OCI-LY1 (cell line): Measurements from ENCODE around the gene CFAP74.

Experiments used
- H2AFZ ChIP-seq: fragments of 200-600 bp; sonication (generic), shearing (Covaris generic); 2 replicates; pipeline ENCODE4 v1.6.0; 2014; ENCODE audit warnings: antibody characterized with exemption, mild to moderate bottlenecking, low read length
- H3F3A ChIP-seq: fragments of 200-600 bp; sonication (generic), shearing (Covaris generic); 2 replicates; pipeline ENCODE4 v1.6.0; 2014; ENCODE audit warnings: mild to moderate bottlenecking, antibody characterized with exemption, low read length, moderate library complexity; ENCODE audit not compliant: insufficient read depth
- H3K27ac ChIP-seq: fragments of 200-600 bp; sonication (generic); 2 replicates; pipeline ENCODE4 v1.5.1; 2014; ENCODE audit warnings: low read length, mixed run types, mild to moderate bottlenecking, low read depth; ENCODE audit not compliant: poor library complexity, severe bottlenecking
- H3K27me3 ChIP-seq: fragments of 200-600 bp; sonication (generic); 2 replicates; pipeline ENCODE4 v1.6.0; 2014; ENCODE audit warnings: antibody characterized with exemption, mild to moderate bottlenecking, low read length, moderate library complexity; ENCODE audit not compliant: insufficient read depth
- H3K36me3 ChIP-seq: fragments of 200-600 bp; sonication (generic); 2 replicates; pipeline ENCODE4 v1.6.1; 2014; ENCODE audit warnings: mild to moderate bottlenecking, antibody characterized with exemption, low read length, moderate library complexity, mixed read lengths; ENCODE audit not compliant: insufficient read depth
- H3K4me1 ChIP-seq: fragments of 200-600 bp; sonication (generic); 2 replicates; pipeline ENCODE4 v1.5.1; 2014; ENCODE audit warnings: mild to moderate bottlenecking, low read length, moderate library complexity; ENCODE audit not compliant: insufficient read depth, severe bottlenecking
- H3K4me2 ChIP-seq: fragments of 200-600 bp; sonication (generic), shearing (Covaris generic); 2 replicates; pipeline ENCODE4 v1.6.1; 2014; ENCODE audit warnings: low read length
- H3K4me3 ChIP-seq: fragments of 200-600 bp; sonication (generic); 2 replicates; pipeline ENCODE4 v1.5.1; 2014; ENCODE audit warnings: low read length, low read depth, mild to moderate bottlenecking, mixed read lengths; ENCODE audit not compliant: poor library complexity, severe bottlenecking
- H3K79me2 ChIP-seq: fragments of 200-600 bp; shearing (Covaris generic); 2 replicates; pipeline ENCODE4 v1.6.1; 2016; ENCODE audit warnings: mixed run types, low read length, mixed read lengths; ENCODE audit not compliant: insufficient read depth
- H3K9ac ChIP-seq: fragments of 200-600 bp; sonication (generic), shearing (Covaris generic); 2 replicates; pipeline ENCODE4 v1.6.1; 2014; ENCODE audit warnings: mild to moderate bottlenecking, low read length, mixed read lengths
- H3K9me2 ChIP-seq: fragments of 200-600 bp; sonication (generic), shearing (Covaris generic); 2 replicates; pipeline ENCODE4 v1.6.1; 2014; ENCODE audit warnings: low read depth, mild to moderate bottlenecking, low read length, mixed read lengths
- H3K9me3 ChIP-seq: fragments of 200-600 bp; shearing (Covaris generic); 2 replicates; pipeline ENCODE4 v1.6.1; 2014; ENCODE audit warnings: low read length, mixed read lengths
- H4K20me1 ChIP-seq: fragments of 200-600 bp; sonication (generic), shearing (Covaris generic); 2 replicates; pipeline ENCODE4 v1.6.0; 2016; ENCODE audit warnings: mild to moderate bottlenecking, low read length; ENCODE audit not compliant: insufficient read depth
- EZH2 ChIP-seq: fragments of 200-600 bp; sonication (generic), shearing (Covaris generic); IDR thresholded peaks from 2 replicates; pipeline ENCODE4 v1.8.0; 2017; ENCODE audit warnings: borderline replicate concordance, mixed run types, mild to moderate bottlenecking, antibody characterized with exemption, low read length, moderate library complexity, mixed read lengths
- TF ChIP-seq, protein P1 (sequence below): fragments of 200-600 bp; sonication (generic), shearing (Covaris generic); IDR thresholded peaks from 2 replicates; pipeline ENCODE4 v1.5.1; 2017; ENCODE audit warnings: mild to moderate bottlenecking, antibody characterized with exemption, low read length, moderate library complexity, mixed read lengths

Gene CFAP74

DNA sequence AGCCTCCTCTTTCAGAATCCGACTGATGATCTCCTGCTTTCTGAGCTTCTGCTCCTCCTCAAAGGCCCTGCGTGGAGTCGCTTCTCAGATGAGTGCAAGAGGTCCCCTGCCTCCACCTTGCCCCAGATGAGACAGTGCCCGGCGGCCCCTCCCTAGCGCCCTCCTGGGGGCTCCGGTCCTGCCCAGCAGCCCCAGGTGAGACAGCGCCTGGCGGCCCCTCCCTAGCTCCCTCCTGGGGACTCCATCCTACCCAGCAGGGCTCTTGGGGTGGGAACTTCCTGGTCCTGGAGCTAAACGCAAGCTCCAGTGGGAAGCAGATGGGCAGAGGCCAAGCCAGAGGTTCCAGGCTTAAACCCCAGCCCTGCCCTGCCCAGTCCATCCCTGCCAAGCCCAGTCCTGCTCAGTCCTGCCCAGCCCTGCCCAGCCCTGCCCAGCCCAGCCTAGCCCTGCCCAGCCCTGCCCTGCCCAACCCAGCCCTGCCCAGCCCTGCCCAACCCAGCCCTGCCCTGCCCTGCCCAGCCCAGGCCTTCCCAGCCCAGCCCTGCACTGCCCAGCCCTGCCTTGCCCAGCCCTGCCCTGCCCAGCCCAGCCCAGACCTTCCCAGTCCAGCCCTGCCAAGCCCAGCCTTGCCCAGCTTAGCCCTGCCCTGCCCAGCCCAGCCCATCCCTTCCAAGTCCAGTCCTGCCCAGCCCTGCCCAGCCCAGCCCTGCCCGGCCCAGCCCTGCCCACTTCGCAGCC, 34.6 kb downstream of the CFAP74 start:
- H3K4me2 ChIP-seq: no peak overlapping the region
- no peak overlapping the region for H2AFZ ChIP-seq
- H3K4me1 ChIP-seq: no peaks in the 10 kb centered on the region
- H3F3A ChIP-seq: no peaks in the 10 kb centered on the region
- no peaks in the 10 kb centered on the region for H3K36me3 ChIP-seq
- H4K20me1 ChIP-seq: no peaks in the 10 kb centered on the region
- H3K4me3 ChIP-seq: no peak overlapping the region
- H3K9ac ChIP-seq: no peak overlapping the region
- H3K9me3 ChIP-seq: no peaks in the 10 kb centered on the region
- H3K9me2 ChIP-seq: no peaks in the 10 kb centered on the region
- TF ChIP-seq, protein P1, sequence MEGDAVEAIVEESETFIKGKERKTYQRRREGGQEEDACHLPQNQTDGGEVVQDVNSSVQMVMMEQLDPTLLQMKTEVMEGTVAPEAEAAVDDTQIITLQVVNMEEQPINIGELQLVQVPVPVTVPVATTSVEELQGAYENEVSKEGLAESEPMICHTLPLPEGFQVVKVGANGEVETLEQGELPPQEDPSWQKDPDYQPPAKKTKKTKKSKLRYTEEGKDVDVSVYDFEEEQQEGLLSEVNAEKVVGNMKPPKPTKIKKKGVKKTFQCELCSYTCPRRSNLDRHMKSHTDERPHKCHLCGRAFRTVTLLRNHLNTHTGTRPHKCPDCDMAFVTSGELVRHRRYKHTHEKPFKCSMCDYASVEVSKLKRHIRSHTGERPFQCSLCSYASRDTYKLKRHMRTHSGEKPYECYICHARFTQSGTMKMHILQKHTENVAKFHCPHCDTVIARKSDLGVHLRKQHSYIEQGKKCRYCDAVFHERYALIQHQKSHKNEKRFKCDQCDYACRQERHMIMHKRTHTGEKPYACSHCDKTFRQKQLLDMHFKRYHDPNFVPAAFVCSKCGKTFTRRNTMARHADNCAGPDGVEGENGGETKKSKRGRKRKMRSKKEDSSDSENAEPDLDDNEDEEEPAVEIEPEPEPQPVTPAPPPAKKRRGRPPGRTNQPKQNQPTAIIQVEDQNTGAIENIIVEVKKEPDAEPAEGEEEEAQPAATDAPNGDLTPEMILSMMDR: no peak
- TF ChIP-seq EZH2: no peak
- H3K27ac ChIP-seq: no peak overlapping the region
- H3K27me3 ChIP-seq: no peaks in the 10 kb centered on the region
- H3K79me2 ChIP-seq: no peaks in the 10 kb centered on the region

DNA sequence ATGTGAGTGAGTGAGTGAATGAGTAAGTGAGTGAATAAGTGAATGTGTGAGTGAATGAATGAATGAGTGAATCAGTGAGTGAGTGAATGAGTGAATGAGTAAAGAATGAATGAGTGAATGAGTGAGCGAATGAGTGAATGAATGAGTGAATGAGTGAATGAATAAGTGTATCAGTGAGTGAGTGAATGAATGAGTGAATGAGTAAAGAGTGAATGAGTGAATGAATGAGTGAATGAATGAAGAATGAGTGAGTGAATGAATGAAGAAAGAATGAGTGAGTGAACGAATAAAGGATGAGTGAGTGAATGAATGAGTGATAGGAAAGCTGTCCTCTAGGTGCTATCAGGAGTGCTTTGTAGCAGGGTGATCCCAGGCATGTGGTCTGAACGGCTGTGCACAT, 35.7 kb downstream of the CFAP74 start:
- Histone ChIP-seq H3K9ac (no peak overlapping the region), H3K79me2 (no peaks in the 10 kb centered on the region), H4K20me1 (no peaks in the 10 kb centered on the region), H3K9me3 (no peaks in the 10 kb centered on the region), H3K27me3 (no peaks in the 10 kb centered on the region), H3K36me3 (no peaks in the 10 kb centered on the region), H3K9me2 (no peaks in the 10 kb centered on the region), H3K4me1 (no peaks in the 10 kb centered on the region), H2AFZ (no peak overlapping the region), H3K27ac (no peak overlapping the region), H3K4me2 (no peak overlapping the region), H3F3A (no peaks in the 10 kb centered on the region), H3K4me3 (no peak overlapping the region)
- no peak for TF ChIP-seq EZH2
- TF ChIP-seq, protein P1: no peak

DNA sequence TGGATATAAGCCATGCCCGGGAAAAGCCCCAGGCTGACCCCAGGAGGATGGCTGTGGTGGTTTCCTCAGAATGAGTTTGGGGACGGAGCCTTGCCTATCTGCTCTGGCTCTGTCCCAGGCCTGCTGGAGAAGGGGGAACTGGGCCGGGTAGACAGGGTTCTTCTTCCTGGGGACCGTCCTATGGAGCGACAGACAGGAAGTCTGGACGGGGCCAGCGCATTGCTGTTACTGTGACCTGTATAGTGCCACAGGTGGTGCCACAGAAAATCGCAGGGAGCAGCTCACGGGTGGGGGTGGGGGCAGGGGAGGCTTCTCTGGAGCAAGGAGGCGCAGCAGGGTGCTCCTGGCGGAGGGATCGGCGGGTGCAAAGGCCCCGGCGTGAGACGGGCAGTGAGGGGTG, 36.4 kb downstream of the CFAP74 start:
- Histone ChIP-seq H3K9ac (no peak overlapping the region), H3K4me1 (no peaks in the 10 kb centered on the region), H3F3A (no peaks in the 10 kb centered on the region), H3K9me2 (no peaks in the 10 kb centered on the region), H3K4me2 (no peak overlapping the region), H3K4me3 (no peak overlapping the region), H3K27me3 (no peaks in the 10 kb centered on the region), H4K20me1 (no peaks in the 10 kb centered on the region), H3K27ac (no peak overlapping the region), H2AFZ (no peak overlapping the region), H3K36me3 (no peaks in the 10 kb centered on the region), H3K79me2 (no peaks in the 10 kb centered on the region), H3K9me3 (no peaks in the 10 kb centered on the region)
- TF ChIP-seq, protein P1: no peak
- no peak for TF ChIP-seq EZH2
